Gastroesophageal sphincter (tissue), 3 donors: ENCODE results near the gene PIAS2.
"Not testable (repeated sequence)": the region's sequence is repeated elsewhere in the genome, so short reads cannot be mapped to it uniquely, and the experiment has no call there.

Experiments
- EP300 ChIP-seq: sonication (generic); formaldehyde crosslinking; IDR thresholded peaks from one replicate; pipeline ENCODE4 v1.6.1; 2017; ENCODE audit warnings: antibody characterized with exemption, mild to moderate bottlenecking
- POLR2A ChIP-seq, 2 donors: fragments of 450-650 bp; IDR thresholded peaks; one replicate each; pipeline ENCODE4 v1.6.1; 2017; ENCODE audit warnings: antibody characterized with exemption in 2 of 2, mild to moderate bottlenecking in 2 of 2, moderate library complexity in 1 of 2
- POLR2AphosphoS5 ChIP-seq: sonication (generic); formaldehyde crosslinking; IDR thresholded peaks from one replicate; pipeline ENCODE4 v1.6.1; 2017; ENCODE audit warnings: antibody characterized with exemption
- TF ChIP-seq, protein P1 (sequence below), 4 experiments: fragments of 200-600 bp in 2 of 4; fragments of 450-650 bp in 2 of 4; sonication (generic) in 1 of 4; IDR thresholded peaks; one replicate each; pipeline ENCODE4 v1.5.1; 2017 to 2019; ENCODE audit warnings: antibody characterized with exemption in 4 of 4, mild to moderate bottlenecking in 2 of 4, moderate library complexity in 2 of 4

DNA sequence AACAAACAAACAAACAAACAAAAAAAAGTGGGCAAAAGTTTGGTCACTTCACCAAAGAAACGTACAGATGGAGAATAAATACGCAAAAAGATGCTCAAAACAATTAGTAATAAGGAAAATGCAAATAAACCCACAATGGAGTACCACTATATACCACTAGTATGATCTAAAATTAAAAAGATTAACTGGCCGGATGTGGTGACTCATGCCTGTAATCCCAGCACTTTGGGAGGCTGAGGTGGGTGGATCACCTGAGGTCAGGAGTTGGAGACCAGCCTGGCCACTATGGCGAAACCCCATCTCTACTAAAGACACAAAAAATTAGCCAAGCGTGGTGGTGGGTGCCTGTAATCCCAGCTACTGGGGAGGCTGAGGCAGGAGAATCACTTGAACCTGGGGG is 84.9 kb downstream of the PIAS2 start:
- TF ChIP-seq POLR2A (IDR thresholded peaks at IDR 0.05); POLR2AphosphoS5; EP300: not testable (repeated sequence)
- TF ChIP-seq, protein P1, sequence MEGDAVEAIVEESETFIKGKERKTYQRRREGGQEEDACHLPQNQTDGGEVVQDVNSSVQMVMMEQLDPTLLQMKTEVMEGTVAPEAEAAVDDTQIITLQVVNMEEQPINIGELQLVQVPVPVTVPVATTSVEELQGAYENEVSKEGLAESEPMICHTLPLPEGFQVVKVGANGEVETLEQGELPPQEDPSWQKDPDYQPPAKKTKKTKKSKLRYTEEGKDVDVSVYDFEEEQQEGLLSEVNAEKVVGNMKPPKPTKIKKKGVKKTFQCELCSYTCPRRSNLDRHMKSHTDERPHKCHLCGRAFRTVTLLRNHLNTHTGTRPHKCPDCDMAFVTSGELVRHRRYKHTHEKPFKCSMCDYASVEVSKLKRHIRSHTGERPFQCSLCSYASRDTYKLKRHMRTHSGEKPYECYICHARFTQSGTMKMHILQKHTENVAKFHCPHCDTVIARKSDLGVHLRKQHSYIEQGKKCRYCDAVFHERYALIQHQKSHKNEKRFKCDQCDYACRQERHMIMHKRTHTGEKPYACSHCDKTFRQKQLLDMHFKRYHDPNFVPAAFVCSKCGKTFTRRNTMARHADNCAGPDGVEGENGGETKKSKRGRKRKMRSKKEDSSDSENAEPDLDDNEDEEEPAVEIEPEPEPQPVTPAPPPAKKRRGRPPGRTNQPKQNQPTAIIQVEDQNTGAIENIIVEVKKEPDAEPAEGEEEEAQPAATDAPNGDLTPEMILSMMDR (IDR thresholded peaks at IDR 0.05) = not testable (repeated sequence)
